ENCODE data around the gene NEIL3. TPM values are rescaled to one million over a fixed set of nuclear protein-coding genes. Genes with fewer than 3 reads are reported as not detected.

Gene NEIL3
- total and polyA plus RNA-seq, 2 of the 8 experiments (the other 6 are each of a cell fraction or from before 2014, with no cell fraction given) = 5.5 to 11.0 TPM

GRCh38 chr4:177304094-177304493 lies 5.6 kb upstream of the NEIL3 start:
- Histone ChIP-seq H3K56ac (replicated peaks; ENCODE audit: insufficient read length, low read depth, low read length) (no peak overlapping the region), H3K23me2 (ENCODE audit: low read depth, low read length) (no peaks in the 10 kb centered on the region), H2BK15ac (ENCODE audit: low read length) (no peak overlapping the region), H3K4me1 (replicated peaks in 1 of 4; ENCODE audit: control insufficient read depth in 3 of 4, insufficient read depth in 4 of 4, low read length in 3 of 4) (no peaks in the 10 kb centered on the region), H4K91ac (replicated peaks; ENCODE audit: insufficient read length, low read length) (no peak overlapping the region), H2BK5ac (ENCODE audit: low read depth, low read length) (no peak overlapping the region), H3K18ac (ENCODE audit: extremely low read depth, low read length) (no peak overlapping the region), H4K5ac (ENCODE audit: insufficient read length, low read depth, low read length) (no peak overlapping the region), H4K8ac (ENCODE audit: extremely low read depth, insufficient read depth, low read length) (no peak overlapping the region), H3K79me2 (ENCODE audit: control insufficient read depth in 1 of 2, insufficient read depth in 2 of 2, low read length in 2 of 2) (no peaks in the 10 kb centered on the region), H3K4me3 (ENCODE audit: extremely low read depth in 1 of 4, insufficient read depth in 2 of 4, low read depth in 3 of 4, low read length in 4 of 4) (no peak overlapping the region), H2BK12ac (ENCODE audit: low read depth, low read length) (no peak overlapping the region), H3K36me3 (ENCODE audit: control insufficient read depth in 2 of 4, insufficient read depth in 4 of 4, low read length in 3 of 4) (no peaks in the 10 kb centered on the region), H3K27ac (ENCODE audit: low read depth, low read length) (no peak overlapping the region), H3K9ac (replicated peaks in 1 of 4; ENCODE audit: extremely low read depth in 1 of 4, low read depth in 3 of 4, low read length in 3 of 4) (no peak overlapping the region), H4K20me1 (replicated peaks in 1 of 2; ENCODE audit: control insufficient read depth in 1 of 2, insufficient read depth in 2 of 2, low read length in 2 of 2) (no peaks in the 10 kb centered on the region), H3K23ac (ENCODE audit: insufficient read length) (no peak overlapping the region), H2AFZ (ENCODE audit: low read length) (no peak overlapping the region), H3K27me3 (replicated peaks in 1 of 4; ENCODE audit: control insufficient read depth in 3 of 4, extremely low read depth in 1 of 4, insufficient read depth in 3 of 4, low read length in 3 of 4) (no peaks in the 10 kb centered on the region), H3K14ac (ENCODE audit: insufficient read length) (no peak overlapping the region), H3K4me2 (ENCODE audit: insufficient read depth in 1 of 2, low read depth in 2 of 2, low read length in 2 of 2) (no peak overlapping the region), H3K9me3 (ENCODE audit: insufficient read depth in 2 of 2, low read depth in 1 of 2, low read length in 1 of 2) (no peaks in the 10 kb centered on the region), H2AK5ac (ENCODE audit: low read depth, low read length) (no peak overlapping the region), H3K4ac (replicated peaks; ENCODE audit: insufficient read length, low read depth, low read length) (no peak overlapping the region), H3K79me1 (ENCODE audit: low read depth, low read length) (no peaks in the 10 kb centered on the region), H2BK120ac (replicated peaks; ENCODE audit: low read depth, low read length) (no peak overlapping the region), H2BK20ac (ENCODE audit: low read length) (no peak overlapping the region)
- WGBS, 2 experiments (ENCODE audit: extremely low coverage in 1 of 2, insufficient coverage in 1 of 2, insufficient read length in 1 of 2, insufficient replicate concordance in 2 of 2, low coverage in 1 of 2, low lambda C conversion rate in 2 of 2, missing lambda C conversion rate in 1 of 2) = 95% methylated on average over 4 of the region's 4 CpGs; no CpG with 5 or more reads in 1 of the 2 experiments
- FAIRE-seq (no peak), DNase-seq (ENCODE audit: low read depth in 1 of 2, low spot score in 2 of 2) (no peak)
- POLR2A ChIA-PET (ENCODE audit: partially characterized antibody) = no interaction called here
- CTCF ChIA-PET (ENCODE audit: partially characterized antibody) = interaction anchor here (0.8 to 1.1 kb wide), 4 partner anchors 10 to 57 kb away, joined by 3 to 5 read pairs (median 3); no protein-coding TSS in a partner anchor
- TF ChIP-seq ZNF274 (IDR thresholded peaks at IDR 0.05; ENCODE audit: borderline replicate concordance, extremely low read depth, low read length) = no peak
- TF ChIP-seq TAF1 (IDR thresholded peaks at IDR 0.05; ENCODE audit: low read depth, low read length) = no peak
- no peak for TF ChIP-seq SRF (IDR thresholded peaks at IDR 0.05; ENCODE audit: low read depth, low read length)
- TF ChIP-seq SP2 (IDR thresholded peaks at IDR 0.05; ENCODE audit: low read length) = no peak
- TF ChIP-seq CBX5 (IDR thresholded peaks at IDR 0.05; ENCODE audit: low read depth, low read length) = no peak
- no peak for TF ChIP-seq RXRA (IDR thresholded peaks at IDR 0.05; ENCODE audit: insufficient read depth, low read depth, low read length)
- TF ChIP-seq JUN (IDR thresholded peaks at IDR 0.05; ENCODE audit: low read depth, low read length) = no peak
- TF ChIP-seq KDM4A (IDR thresholded peaks at IDR 0.05; ENCODE audit: low read depth, low read length, severe bottlenecking) = no peak
- no peak for TF ChIP-seq ASH2L (IDR thresholded peaks at IDR 0.05; ENCODE audit: low read length)
- no peak for TF ChIP-seq FOSL1 (IDR thresholded peaks at IDR 0.05; ENCODE audit: insufficient read depth, low read depth, low read length)
- no peak for TF ChIP-seq MAFK (IDR thresholded peaks at IDR 0.05; ENCODE audit: low read depth, low read length)
- TF ChIP-seq ATF2 (IDR thresholded peaks at IDR 0.05; ENCODE audit: low read length) = no peak
- TF ChIP-seq CHD1 (IDR thresholded peaks at IDR 0.05; ENCODE audit: low read depth, low read length) = no peak
- TF ChIP-seq EZH2 (IDR thresholded peaks at IDR 0.05; ENCODE audit: low read depth, low read length, severe bottlenecking) = no peak

All from H1 (cell line).